Smooth muscle cell (in vitro differentiated cells): Measurements from ENCODE around the gene ENHO. TPM values are rescaled to one million over a fixed set of nuclear protein-coding genes. Genes with fewer than 3 reads are reported as not detected.

Experiments
- DNase-seq: peaks from one replicate; lab custom pipeline; 2025; ENCODE audit not compliant: unreplicated experiment; lab: John Stamatoyannopoulos, UW
- H2AFZ ChIP-seq: fragments of 200-600 bp; sonication (generic); 2 replicates; pipeline ENCODE4 v1.6.0; 2016; ENCODE audit warnings: antibody characterized with exemption, low read depth, mild to moderate bottlenecking
- H3F3A ChIP-seq: fragments of 200-600 bp; sonication (generic); 2 replicates; pipeline ENCODE4 v1.6.0; 2017; ENCODE audit warnings: antibody characterized with exemption, low read depth
- H3K27ac ChIP-seq: fragments of 200-600 bp; sonication (generic); 2 replicates; pipeline ENCODE4 v1.5.1; 2016; ENCODE audit warnings: low read depth, mild to moderate bottlenecking
- H3K27me3 ChIP-seq: fragments of 200-600 bp; sonication (generic); 2 replicates; pipeline ENCODE4 v1.6.1; 2016; ENCODE audit warnings: low read depth, mild to moderate bottlenecking
- H3K36me3 ChIP-seq: fragments of 200-600 bp; sonication (generic); 2 replicates; pipeline ENCODE4 v1.5.1; 2016; ENCODE audit warnings: low read depth
- H3K4me1 ChIP-seq: fragments of 200-600 bp; sonication (generic); 2 replicates; pipeline ENCODE4 v1.5.1; 2016; ENCODE audit warnings: low read depth
- H3K4me2 ChIP-seq: fragments of 200-600 bp; sonication (generic); 2 replicates; pipeline ENCODE4 v1.6.0; 2016; ENCODE audit warnings: mild to moderate bottlenecking
- H3K4me3 ChIP-seq: fragments of 200-600 bp; sonication (generic); 2 replicates; pipeline ENCODE4 v1.5.1; 2016; ENCODE audit warnings: mild to moderate bottlenecking
- H3K79me2 ChIP-seq: fragments of 200-600 bp; sonication (generic); 2 replicates; pipeline ENCODE4 v1.6.0; 2016; ENCODE audit warnings: low read depth, mild to moderate bottlenecking
- H3K9ac ChIP-seq: fragments of 200-600 bp; sonication (generic); 2 replicates; pipeline ENCODE4 v1.6.0; 2016; ENCODE audit warnings: low read depth
- H3K9me3 ChIP-seq: fragments of 200-600 bp; sonication (generic); replicated peaks from 2 replicates; pipeline ENCODE4 v1.5.1; 2016; ENCODE audit warnings: low read depth
- H4K20me1 ChIP-seq: fragments of 200-600 bp; sonication (generic); 2 replicates; pipeline ENCODE4 v1.6.0; 2016; ENCODE audit warnings: low read depth
- WGBS: methylation state at CpG from one replicate; pipeline ENCODE4 v1.1.7; 2016; ENCODE audit warnings: low lambda C conversion rate; 5-methylcytosine and 5-hydroxymethylcytosine counted together
- polyA plus RNA-seq: library from polyadenylated mRNA; unstranded; fragments of >200 nt; fragmentation: Nextera tagmentation; extraction: Ambion mirVana; gene quantifications from 2 replicates; pipeline ENCODE4 v1.2.1, GENCODE V29; 2016
- total RNA-seq: library from RNA; depleted of rRNA; stranded (reverse); fragments of >200 nt; gene quantifications from 2 replicates; pipeline ENCODE4 v1.2.3, GENCODE V29; 2014
- TF ChIP-seq, protein P1 (sequence below): fragments of 200-600 bp; sonication (generic); IDR thresholded peaks from 2 replicates; pipeline ENCODE4 v1.5.1; 2017; ENCODE audit warnings: borderline replicate concordance, mild to moderate bottlenecking, antibody characterized with exemption; ENCODE audit not compliant: insufficient read depth, poor library complexity, severe bottlenecking

Gene ENHO
- total and polyA plus RNA-seq, 2 experiments from 2014 or later = 0.97 TPM; not detected in 1

DNA sequence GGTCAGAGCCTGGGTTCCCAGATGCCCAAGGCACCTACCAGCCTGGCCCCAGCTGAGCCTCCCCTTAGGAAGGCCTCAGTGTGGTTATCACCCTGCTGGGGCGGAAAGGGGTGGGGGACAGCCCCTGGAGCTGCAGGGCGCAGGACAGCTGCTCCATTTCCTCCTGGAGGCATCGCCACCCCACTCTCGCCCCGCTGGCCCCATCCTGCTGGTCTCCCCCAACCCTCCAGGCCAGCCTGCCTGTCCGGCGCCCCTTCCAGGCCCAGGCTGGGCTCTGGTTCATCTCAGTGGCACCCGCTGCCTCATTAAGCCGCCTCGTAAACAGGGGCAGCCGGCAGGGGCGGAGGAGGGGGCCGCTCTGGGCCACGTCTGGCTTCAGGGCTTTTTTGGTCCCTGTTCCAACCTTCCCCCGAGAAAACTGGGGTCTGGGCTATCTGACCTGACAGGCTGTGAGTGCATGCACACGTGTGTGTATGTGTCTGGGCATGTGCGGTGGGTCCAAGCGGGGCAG is 30.8 kb upstream of the ENHO start:
- Histone ChIP-seq H3K27me3 (no peaks in the 10 kb centered on the region), H3K79me2 (no peaks in the 10 kb centered on the region), H3K9me3 (no peaks in the 10 kb centered on the region), H3K4me2 (peak overlapping the region; percentile 60), H3F3A (no peaks in the 10 kb centered on the region), H3K36me3 (no peaks in the 10 kb centered on the region), H3K4me1 (peaks cover 7% of the 10 kb centered on the region), H3K9ac (peak overlapping the region; percentile 24), H2AFZ (no peak overlapping the region), H4K20me1 (no peaks in the 10 kb centered on the region), H3K4me3 (no peak overlapping the region), H3K27ac (peak overlapping the region; percentile 65)
- WGBS = 12% methylated on average over 18 of the region's 18 CpGs
- DNase-seq = peak; percentile 52
- TF ChIP-seq, protein P1, sequence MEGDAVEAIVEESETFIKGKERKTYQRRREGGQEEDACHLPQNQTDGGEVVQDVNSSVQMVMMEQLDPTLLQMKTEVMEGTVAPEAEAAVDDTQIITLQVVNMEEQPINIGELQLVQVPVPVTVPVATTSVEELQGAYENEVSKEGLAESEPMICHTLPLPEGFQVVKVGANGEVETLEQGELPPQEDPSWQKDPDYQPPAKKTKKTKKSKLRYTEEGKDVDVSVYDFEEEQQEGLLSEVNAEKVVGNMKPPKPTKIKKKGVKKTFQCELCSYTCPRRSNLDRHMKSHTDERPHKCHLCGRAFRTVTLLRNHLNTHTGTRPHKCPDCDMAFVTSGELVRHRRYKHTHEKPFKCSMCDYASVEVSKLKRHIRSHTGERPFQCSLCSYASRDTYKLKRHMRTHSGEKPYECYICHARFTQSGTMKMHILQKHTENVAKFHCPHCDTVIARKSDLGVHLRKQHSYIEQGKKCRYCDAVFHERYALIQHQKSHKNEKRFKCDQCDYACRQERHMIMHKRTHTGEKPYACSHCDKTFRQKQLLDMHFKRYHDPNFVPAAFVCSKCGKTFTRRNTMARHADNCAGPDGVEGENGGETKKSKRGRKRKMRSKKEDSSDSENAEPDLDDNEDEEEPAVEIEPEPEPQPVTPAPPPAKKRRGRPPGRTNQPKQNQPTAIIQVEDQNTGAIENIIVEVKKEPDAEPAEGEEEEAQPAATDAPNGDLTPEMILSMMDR = no peak

DNA sequence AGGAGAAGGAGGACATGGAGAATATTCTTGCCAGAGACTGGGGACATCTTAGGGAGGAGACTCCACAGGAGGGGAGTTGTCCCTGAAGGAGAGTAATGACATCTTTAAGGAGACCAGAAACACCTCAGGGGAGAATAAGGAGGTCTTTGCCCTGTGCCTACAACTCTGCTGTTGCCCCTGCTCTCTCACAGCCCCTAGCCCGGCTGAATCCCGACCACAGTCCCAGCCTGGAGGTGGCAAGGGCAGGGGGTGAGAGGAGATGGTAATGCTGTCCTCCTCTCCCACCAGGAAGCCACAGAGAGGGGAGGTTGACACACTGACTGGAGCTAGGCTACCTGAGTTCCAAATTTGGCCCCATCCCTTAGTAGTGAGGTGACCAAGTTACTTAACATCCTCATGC is 30.2 kb upstream of the ENHO start:
- H3K9me3 ChIP-seq = no peaks in the 10 kb centered on the region
- H3K27me3 ChIP-seq = no peaks in the 10 kb centered on the region
- no peak overlapping the region for H3K9ac ChIP-seq
- WGBS = 88% methylated on average over 2 of the region's 2 CpGs
- no peak for DNase-seq
- no peak overlapping the region for H3K4me2 ChIP-seq
- no peak overlapping the region for H2AFZ ChIP-seq
- no peaks in the 10 kb centered on the region for H3F3A ChIP-seq
- H3K4me1 ChIP-seq = peaks cover 7% of the 10 kb centered on the region
- no peaks in the 10 kb centered on the region for H3K36me3 ChIP-seq
- H4K20me1 ChIP-seq = no peaks in the 10 kb centered on the region
- TF ChIP-seq, protein P1 = no peak
- no peak overlapping the region for H3K27ac ChIP-seq
- H3K4me3 ChIP-seq = no peak overlapping the region
- no peaks in the 10 kb centered on the region for H3K79me2 ChIP-seq

DNA sequence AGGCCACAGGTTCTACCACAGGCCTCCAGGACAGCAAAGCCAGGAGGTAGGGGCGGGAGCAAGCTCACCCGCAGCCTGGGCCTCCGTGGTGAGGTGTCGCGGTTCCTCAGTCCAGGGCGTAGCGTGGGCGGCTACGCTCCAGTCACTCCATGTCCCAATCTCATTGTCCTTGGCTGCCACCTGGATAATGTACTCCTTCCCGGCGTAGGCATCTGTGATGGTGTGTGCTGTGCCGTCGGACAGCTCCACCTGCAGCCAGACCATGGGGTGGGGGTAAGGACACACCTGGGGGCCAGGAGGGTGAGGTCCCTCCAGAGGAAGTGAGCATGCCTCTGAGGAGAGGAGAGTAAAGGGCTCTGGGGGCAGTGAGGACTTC is 29.8 kb upstream of the ENHO start:
- H3K4me1 ChIP-seq = peaks cover 7% of the 10 kb centered on the region
- no peaks in the 10 kb centered on the region for H3K27me3 ChIP-seq
- H3K27ac ChIP-seq = no peak overlapping the region
- no peak overlapping the region for H2AFZ ChIP-seq
- DNase-seq = no peak
- no peak overlapping the region for H3K4me3 ChIP-seq
- no peaks in the 10 kb centered on the region for H3K79me2 ChIP-seq
- no peaks in the 10 kb centered on the region for H3F3A ChIP-seq
- H3K9ac ChIP-seq = no peak overlapping the region
- WGBS = 96% methylated on average over 13 of the region's 13 CpGs
- no peak overlapping the region for H3K4me2 ChIP-seq
- H3K36me3 ChIP-seq = no peaks in the 10 kb centered on the region
- no peaks in the 10 kb centered on the region for H3K9me3 ChIP-seq
- TF ChIP-seq, protein P1 = no peak
- no peaks in the 10 kb centered on the region for H4K20me1 ChIP-seq
